Mesothelial cell of epicardium (in vitro differentiated cells): Measurements from ENCODE around the gene CENATAC. TPM values are rescaled to one million over a fixed set of nuclear protein-coding genes. Genes with fewer than 3 reads are reported as not detected.
"Not testable (repeated sequence)": the region's sequence is repeated elsewhere in the genome, so short reads cannot be mapped to it uniquely, and the experiment has no call there.

Experiments
- DNase-seq, 2 experiments: peaks; one replicate each; pipeline ENCODE4 v3.0.0; 2021; ENCODE audit warnings: low spot score in 2 of 2; ENCODE audit not compliant: unreplicated experiment in 2 of 2
- H3K27ac Mint-ChIP-seq: 2 replicates; pipeline ENCODE4 v1.8.0; 2021; ENCODE audit warnings: mixed read lengths
- H3K27me3 Mint-ChIP-seq: 2 replicates; pipeline ENCODE4 v1.8.0; 2021; ENCODE audit warnings: low read depth, mixed read lengths
- H3K36me3 Mint-ChIP-seq: 2 replicates; pipeline ENCODE4 v1.8.0; 2021; ENCODE audit warnings: mixed read lengths
- H3K4me1 Mint-ChIP-seq: 2 replicates; pipeline ENCODE4 v1.8.0; 2021; ENCODE audit warnings: mixed read lengths
- H3K4me3 Mint-ChIP-seq: 2 replicates; pipeline ENCODE4 v1.8.0; 2021; ENCODE audit warnings: mild to moderate bottlenecking, moderate library complexity, mixed read lengths
- H3K9me3 Mint-ChIP-seq: 2 replicates; pipeline ENCODE4 v1.8.0; 2021; ENCODE audit warnings: mixed read lengths
- CTCF ChIP-seq: fragments of 200-600 bp; sonication (generic); IDR thresholded peaks from one replicate; pipeline ENCODE4 v1.5.0; 2021; ENCODE audit warnings: antibody characterized with exemption; ENCODE audit not compliant: unreplicated experiment
- total RNA-seq: library from RNA; stranded (reverse); gene quantifications from 3 replicates; pipeline ENCODE4 v1.2.1, GENCODE V29; 2021

The CENATAC gene
- total RNA-seq, 1 donor from 2014 or later = 69.1 TPM

- Mint-ChIP-seq H3K36me3 (no peaks in the 10 kb centered on the region), H3K27me3 (peaks cover 16% of the 10 kb centered on the region), H3K4me1 (peaks cover 14% of the 10 kb centered on the region), H3K9me3 (no peaks in the 10 kb centered on the region), H3K4me3 (no peak overlapping the region), H3K27ac (no peak overlapping the region)
- DNase-seq = no peak
- no peak for TF ChIP-seq CTCF
These were observed 40.4 kb upstream of the CENATAC start for GRCh38 chr11:118957549-118957948.

DNA sequence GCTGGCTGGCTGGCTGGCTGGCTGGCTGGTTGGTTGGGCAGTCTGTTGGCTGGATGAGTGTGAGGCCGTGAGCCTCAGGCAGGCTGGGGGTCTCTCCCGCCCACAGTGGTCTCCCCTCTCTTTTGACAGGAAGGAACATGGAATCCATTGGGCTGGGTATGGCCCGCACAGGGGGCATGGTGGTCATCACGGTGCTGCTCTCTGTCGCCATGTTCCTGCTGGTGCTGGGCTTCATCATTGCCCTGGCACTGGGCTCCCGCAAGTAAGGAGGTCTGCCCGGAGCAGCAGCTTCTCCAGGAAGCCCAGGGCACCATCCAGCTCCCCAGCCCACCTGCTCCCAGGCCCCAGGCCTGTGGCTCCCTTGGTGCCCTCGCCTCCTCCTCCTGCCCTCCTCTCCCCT lies 40.0 kb upstream of the CENATAC start:
- DNase-seq = no peak
- Mint-ChIP-seq H3K36me3 (no peaks in the 10 kb centered on the region), H3K27ac (no peak overlapping the region), H3K9me3 (no peaks in the 10 kb centered on the region), H3K27me3 (peaks cover 14% of the 10 kb centered on the region), H3K4me1 (peaks cover 14% of the 10 kb centered on the region), H3K4me3 (no peak overlapping the region)
- TF ChIP-seq CTCF = no peak

- H3K9me3 Mint-ChIP-seq = no peaks in the 10 kb centered on the region
- H3K4me1 Mint-ChIP-seq = peaks cover 14% of the 10 kb centered on the region
- DNase-seq = no peak
- peaks cover 9% of the 10 kb centered on the region for H3K27me3 Mint-ChIP-seq
- H3K36me3 Mint-ChIP-seq = no peaks in the 10 kb centered on the region
- TF ChIP-seq CTCF = no peak
- H3K27ac Mint-ChIP-seq = no peak overlapping the region
- H3K4me3 Mint-ChIP-seq = no peak overlapping the region
These were observed 39.4 kb upstream of the CENATAC start for GRCh38 chr11:118958577-118958976.

GRCh38 chr11:118961189-118961588 lies 36.7 kb upstream of the CENATAC start:
- no peak for TF ChIP-seq CTCF
- Mint-ChIP-seq H3K4me3 (no peak overlapping the region), H3K36me3 (no peaks in the 10 kb centered on the region), H3K27me3 (peaks cover 5% of the 10 kb centered on the region), H3K4me1 (peaks cover 4% of the 10 kb centered on the region), H3K27ac (no peak overlapping the region), H3K9me3 (no peaks in the 10 kb centered on the region)
- DNase-seq = no peak

DNA sequence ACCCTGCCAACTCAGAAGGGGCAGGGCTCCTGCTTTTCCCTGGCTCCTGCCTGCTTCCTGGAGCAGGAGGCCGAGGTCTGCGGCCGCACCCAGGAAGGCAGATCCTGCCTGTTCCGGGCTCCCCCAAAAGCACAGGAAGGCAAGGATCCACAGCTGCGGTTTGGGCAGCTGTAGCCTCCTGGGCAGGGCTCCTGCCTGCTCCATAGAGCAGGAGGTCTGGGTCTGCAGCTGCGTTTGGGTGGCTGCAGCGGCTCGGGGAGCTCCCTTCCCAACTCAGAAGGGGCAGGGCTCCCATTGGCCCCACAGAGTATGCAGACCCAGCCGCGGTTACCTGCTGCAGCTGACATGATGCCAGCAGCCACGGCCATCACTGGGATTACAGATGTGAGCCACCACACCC lies 36.3 kb upstream of the CENATAC start:
- H3K27me3 Mint-ChIP-seq = peaks cover 2% of the 10 kb centered on the region
- TF ChIP-seq CTCF = no peak
- H3K36me3 Mint-ChIP-seq = no peaks in the 10 kb centered on the region
- no peaks in the 10 kb centered on the region for H3K4me1 Mint-ChIP-seq
- no peak overlapping the region for H3K4me3 Mint-ChIP-seq
- DNase-seq = no peak
- H3K9me3 Mint-ChIP-seq = no peaks in the 10 kb centered on the region
- no peak overlapping the region for H3K27ac Mint-ChIP-seq

- H3K4me1 Mint-ChIP-seq, DNase-seq, H3K4me3 Mint-ChIP-seq, H3K27ac Mint-ChIP-seq, H3K36me3 Mint-ChIP-seq, H3K27me3 Mint-ChIP-seq, H3K9me3 Mint-ChIP-seq: not testable (repeated sequence)
These were observed 28.4 kb upstream of the CENATAC start for GRCh38 chr11:118969508-118969907.
